Transverse colon (tissue), 4 donors: ENCODE results near the gene TUSC2. TPM values are rescaled to one million over a fixed set of nuclear protein-coding genes. Genes with fewer than 3 reads are reported as not detected.

ENCODE experiments used
- DNase-seq: peaks from one replicate; pipeline ENCODE4 v3.0.0-alpha.2; 2019
- H3K27ac ChIP-seq, 4 donors: fragments of 200-600 bp; sonication (generic); 2 replicates each; pipeline ENCODE4 v1.5.1; 2016 to 2018; ENCODE audit warnings: inconsistent platforms in 4 of 4
- H3K27me3 ChIP-seq: fragments of 200-600 bp; sonication (generic); 2 replicates; pipeline ENCODE4 v1.5.1; 2017; ENCODE audit warnings: inconsistent platforms
- H3K36me3 ChIP-seq, 4 donors: fragments of 200-600 bp; sonication (generic); 2 replicates each; pipeline ENCODE4 v1.5.1; 2017 to 2019; ENCODE audit warnings: inconsistent platforms in 4 of 4
- H3K4me1 ChIP-seq, 4 donors: fragments of 200-600 bp; sonication (generic); 2 replicates each; pipeline ENCODE4 v1.5.1; 2017 to 2020; ENCODE audit warnings: inconsistent platforms in 4 of 4
- H3K4me3 ChIP-seq, 4 donors: fragments of 200-600 bp; sonication (generic); 1 replicate in 1 of 4; 2 replicates in 3 of 4; pipeline versions ENCODE4 v1.5.1 to v1.6.1; 2017 to 2019; ENCODE audit warnings: inconsistent platforms in 4 of 4
- H3K9me3 ChIP-seq, 2 donors: fragments of 200-600 bp; sonication (generic); 2 replicates each; pipeline ENCODE4 v1.5.1; 2017 to 2019; ENCODE audit warnings: inconsistent platforms in 2 of 2
- EP300 ChIP-seq: sonication (generic); formaldehyde crosslinking; IDR thresholded peaks from one replicate; pipeline ENCODE4 v1.6.1; 2017; ENCODE audit warnings: antibody characterized with exemption, low read depth
- POLR2A ChIP-seq: fragments of 450-650 bp; IDR thresholded peaks from one replicate; pipeline ENCODE4 v1.6.1; 2016; ENCODE audit warnings: antibody characterized with exemption, mild to moderate bottlenecking, moderate library complexity
- POLR2AphosphoS5 ChIP-seq, 3 donors: sonication (generic); formaldehyde crosslinking; IDR thresholded peaks; one replicate each; pipeline ENCODE4 v1.6.1; 2016; ENCODE audit warnings: antibody characterized with exemption in 3 of 3
- WGBS, 2 donors: methylation state at CpG; one replicate each; pipeline ENCODE4 v1.1.5; 2018; ENCODE audit warnings: low coverage in 1 of 2; 5-methylcytosine and 5-hydroxymethylcytosine counted together
- in situ Hi-C, 4 donors: fragments of 200-750 bp; cut with MboI; loops; one replicate each; pipeline versions ENCODE4 v1.15.0 to v1.15.1; 2017; ENCODE audit warnings: low sequenced_read_pairs in 3 of 4, low pct_ligation_motif_present in 1 of 4, low pct_unique_long_range_greater_than_20kb in 1 of 4
- intact Hi-C: fragments of 100-400 bp; cut with DNase I; formaldehyde crosslinking; loops from one replicate; pipeline ENCODE4 v1.15.1; 2023; ENCODE audit warnings: low total_unique reads
- total RNA-seq, 4 donors: library from RNA; depleted of rRNA; stranded (reverse); fragments of >200 nt; gene quantifications; one replicate each; pipeline ENCODE4 v1.1.0, GENCODE V29; 2016
- TF ChIP-seq, protein P1 (sequence below), 5 experiments: fragments of 200-600 bp in 3 of 5; fragments of 450-650 bp in 2 of 5; sonication (generic) in 3 of 5; IDR thresholded peaks; 1 replicate in 2 of 5; 2 replicates in 3 of 5; pipeline ENCODE4 v1.5.1; 2016 to 2017; ENCODE audit warnings: antibody characterized with exemption in 5 of 5, inconsistent platforms in 3 of 5, mild to moderate bottlenecking in 2 of 5, moderate library complexity in 1 of 5

TUSC2 gene
- total RNA-seq, 4 donors from 2014 or later, result 7.9 to 39.6 (median 28.0) TPM

DNA sequence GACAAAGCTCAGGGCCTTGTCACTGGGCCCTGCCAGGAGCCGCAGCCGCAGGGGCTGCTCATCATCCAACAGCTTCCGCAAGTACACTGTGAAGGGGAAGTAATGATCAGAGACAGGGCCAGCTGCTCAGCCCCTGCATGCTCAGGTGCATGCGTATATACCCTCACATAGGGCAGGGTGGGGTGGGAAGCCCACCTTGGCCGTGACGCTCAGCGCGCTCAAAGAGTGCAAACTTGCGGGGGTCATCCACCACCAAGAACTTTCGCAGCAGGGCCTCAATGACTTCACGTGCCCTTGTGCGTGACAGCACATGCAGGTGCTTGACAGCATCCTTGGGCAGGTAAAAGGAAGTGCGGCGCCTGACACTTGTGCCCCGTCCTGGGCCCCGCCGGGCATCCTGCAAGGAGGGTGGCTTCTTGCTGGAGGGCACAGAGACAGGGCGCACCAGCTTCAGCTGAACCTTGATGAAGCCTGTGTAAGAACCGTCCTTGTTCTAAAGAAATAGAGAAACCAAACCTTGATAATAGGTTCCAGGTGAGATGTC lies 3.4 kb upstream of the TUSC2 start:
- TF ChIP-seq POLR2A, result no peak
- TF ChIP-seq POLR2AphosphoS5 (IDR thresholded peaks at IDR 0.05), result no peak
- TF ChIP-seq, protein P1, sequence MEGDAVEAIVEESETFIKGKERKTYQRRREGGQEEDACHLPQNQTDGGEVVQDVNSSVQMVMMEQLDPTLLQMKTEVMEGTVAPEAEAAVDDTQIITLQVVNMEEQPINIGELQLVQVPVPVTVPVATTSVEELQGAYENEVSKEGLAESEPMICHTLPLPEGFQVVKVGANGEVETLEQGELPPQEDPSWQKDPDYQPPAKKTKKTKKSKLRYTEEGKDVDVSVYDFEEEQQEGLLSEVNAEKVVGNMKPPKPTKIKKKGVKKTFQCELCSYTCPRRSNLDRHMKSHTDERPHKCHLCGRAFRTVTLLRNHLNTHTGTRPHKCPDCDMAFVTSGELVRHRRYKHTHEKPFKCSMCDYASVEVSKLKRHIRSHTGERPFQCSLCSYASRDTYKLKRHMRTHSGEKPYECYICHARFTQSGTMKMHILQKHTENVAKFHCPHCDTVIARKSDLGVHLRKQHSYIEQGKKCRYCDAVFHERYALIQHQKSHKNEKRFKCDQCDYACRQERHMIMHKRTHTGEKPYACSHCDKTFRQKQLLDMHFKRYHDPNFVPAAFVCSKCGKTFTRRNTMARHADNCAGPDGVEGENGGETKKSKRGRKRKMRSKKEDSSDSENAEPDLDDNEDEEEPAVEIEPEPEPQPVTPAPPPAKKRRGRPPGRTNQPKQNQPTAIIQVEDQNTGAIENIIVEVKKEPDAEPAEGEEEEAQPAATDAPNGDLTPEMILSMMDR (IDR thresholded peaks at IDR 0.05), result no peak
- no peak for TF ChIP-seq EP300
- DNase-seq, result no peak
- Histone ChIP-seq H3K4me1 (peaks cover 28 to 54% (median 50%) of the 10 kb centered on the region in 4 donors), H3K27ac (no peak overlapping the region), H3K36me3 (peaks cover 0 to 22% (median 5%) of the 10 kb centered on the region in 4 donors), H3K9me3 (no peaks in the 10 kb centered on the region), H3K4me3 (no peak overlapping the region), H3K27me3 (no peaks in the 10 kb centered on the region)
- intact Hi-C loops, result loop anchor here (10.0 kb wide), 1 partner anchor 1953 kb away; the partner anchor contains the start of gene GLYCTK
- in situ Hi-C loops, result no loop called here
- 96 to 100% methylated on average over 1 to 19 of the region's 19 CpGs for WGBS, 2 donors

DNA sequence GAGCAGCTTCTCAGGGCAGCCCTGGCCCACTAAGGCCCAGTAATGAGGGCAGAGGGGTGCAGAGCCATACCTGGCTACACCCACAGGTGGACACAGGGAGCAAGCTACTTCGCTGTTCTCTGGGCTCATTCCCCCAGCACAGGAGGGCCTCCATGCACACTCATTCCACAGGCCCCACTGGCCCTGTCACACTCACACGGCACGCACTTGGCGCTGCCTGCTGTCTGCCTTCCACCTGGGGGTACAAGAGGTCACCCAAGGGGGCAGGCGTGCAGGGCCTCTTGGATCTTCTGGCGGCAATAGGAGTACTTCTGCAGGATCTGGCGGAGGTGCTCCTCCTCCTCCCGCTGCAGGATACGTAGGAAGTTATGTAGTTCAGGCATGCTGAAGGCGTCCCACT lies 2.3 kb upstream of the TUSC2 start:
- no peak for TF ChIP-seq EP300
- no peak for TF ChIP-seq POLR2AphosphoS5 (IDR thresholded peaks at IDR 0.05)
- TF ChIP-seq, protein P1 (IDR thresholded peaks at IDR 0.05), result no peak
- no peak for TF ChIP-seq POLR2A
- in situ Hi-C loops, result no loop called here
- no peak for DNase-seq
- H3K36me3 ChIP-seq, result peaks cover 0 to 22% (median 5%) of the 10 kb centered on the region in 4 donors
- peaks cover 18 to 44% (median 39%) of the 10 kb centered on the region in 4 donors for H3K4me1 ChIP-seq
- no peaks in the 10 kb centered on the region for H3K27me3 ChIP-seq
- intact Hi-C loops, result loop anchor here (10.0 kb wide), 1 partner anchor 1954 kb away; the partner anchor contains the start of gene GLYCTK
- H3K27ac ChIP-seq, result no peak overlapping the region
- H3K9me3 ChIP-seq, result no peaks in the 10 kb centered on the region
- WGBS, 2 donors, result 93% methylated on average over 10 of the region's 10 CpGs; no CpG with 5 or more reads in 1 of the 2 donors
- H3K4me3 ChIP-seq, result no peak overlapping the region

DNA sequence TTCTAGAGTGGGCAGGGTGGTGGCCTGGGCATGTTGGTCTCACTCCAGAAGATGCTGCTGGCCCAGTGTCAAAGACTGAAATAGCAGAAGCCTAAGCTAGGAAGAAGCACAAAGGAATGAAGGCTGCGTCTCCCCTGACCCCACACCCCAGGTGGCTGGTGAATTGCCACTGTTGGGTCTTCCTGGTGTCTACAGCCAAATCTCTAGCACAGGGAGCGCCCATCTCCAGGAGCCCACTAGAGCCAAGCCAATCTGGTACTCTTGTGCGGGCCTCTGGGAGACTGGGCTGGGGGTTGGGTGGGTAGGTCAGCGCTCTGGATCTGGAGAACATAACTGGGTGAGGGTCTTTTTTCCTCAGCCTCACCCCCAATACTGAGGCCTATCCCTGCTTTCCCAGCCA lies 894 bp downstream of the TUSC2 start:
- WGBS, 2 donors, result 79% methylated on average over 4 of the region's 4 CpGs; no CpG with 5 or more reads in 1 of the 2 donors
- H3K4me3 ChIP-seq, result peak overlapping the region; percentile 74 to 99 (median 98)
- no peaks in the 10 kb centered on the region for H3K27me3 ChIP-seq
- H3K4me1 ChIP-seq, result peaks cover 9 to 40% (median 31%) of the 10 kb centered on the region in 4 donors
- intact Hi-C loops, result no loop called here
- no peak for DNase-seq
- H3K36me3 ChIP-seq, result peaks cover 0 to 22% (median 5%) of the 10 kb centered on the region in 4 donors
- H3K27ac ChIP-seq, result peak overlapping the region; percentile 89 to 93 (median 90)
- H3K9me3 ChIP-seq, result no peaks in the 10 kb centered on the region
- in situ Hi-C loops, result no loop called here
- no peak for TF ChIP-seq EP300
- TF ChIP-seq, protein P1 (IDR thresholded peaks at IDR 0.05), result no peak
- TF ChIP-seq POLR2AphosphoS5 (IDR thresholded peaks at IDR 0.05), result no peak
- no peak for TF ChIP-seq POLR2A

DNA sequence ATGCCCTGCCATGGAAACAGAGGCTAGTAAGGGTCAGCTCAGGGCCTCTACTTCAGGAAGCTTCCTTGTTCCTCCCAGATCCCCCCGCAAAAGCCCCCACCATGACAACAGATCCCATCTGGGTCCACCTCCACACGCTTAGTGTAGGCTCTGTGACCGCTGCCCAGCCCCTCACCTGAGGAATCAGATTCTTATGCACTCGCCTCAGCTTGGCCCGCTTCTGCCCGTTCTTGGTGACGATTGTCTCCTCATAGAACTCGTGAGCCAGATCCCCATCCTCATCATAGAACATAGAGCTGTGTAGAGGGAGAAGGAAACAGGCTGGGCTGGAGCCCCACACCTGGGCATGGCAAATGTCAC lies 1.9 kb downstream of the TUSC2 start:
- Histone ChIP-seq H3K36me3 (peaks cover 0 to 17% (median 2%) of the 10 kb centered on the region in 4 donors), H3K4me3 (no peak overlapping the region), H3K4me1 (peaks cover 12 to 45% (median 35%) of the 10 kb centered on the region in 4 donors), H3K9me3 (no peaks in the 10 kb centered on the region), H3K27me3 (no peaks in the 10 kb centered on the region), H3K27ac (no peak overlapping the region)
- intact Hi-C loops, result no loop called here
- no peak for DNase-seq
- WGBS, 2 donors, result 92% methylated on average over 8 of the region's 8 CpGs; no CpG with 5 or more reads in 1 of the 2 donors
- TF ChIP-seq POLR2A (no peak), EP300 (no peak), POLR2AphosphoS5 (IDR thresholded peaks at IDR 0.05) (no peak)
- TF ChIP-seq, protein P1 (IDR thresholded peaks at IDR 0.05), result no peak
- in situ Hi-C loops, result no loop called here
